PC-3 (cell line): ENCODE results near the gene PVRIG. TPM values are rescaled to one million over a fixed set of nuclear protein-coding genes. Genes with fewer than 3 reads are reported as not detected.
"Not testable (repeated sequence)": the region's sequence is repeated elsewhere in the genome, so short reads cannot be mapped to it uniquely, and the experiment has no call there.

Experiments used
- ATAC-seq: fragments of 200-7000 bp; cut with Tn5 transposase; 2 replicates; pipeline ENCODE4 v1.9.1; 2020; ENCODE audit warnings: mild to moderate bottlenecking, moderate library complexity
- BruUV-seq: library from RNA; stranded (reverse); fragments of 400-500 nt; replicated peaks from 2 replicates; lab custom pipeline; 2021; lab: Mats Ljungman, UMichigan
- CTCF ChIA-PET: fragments of 300-600 bp; sonication (Branson Sonifier 250); formaldehyde crosslinking; loops from one replicate; lab custom pipeline; 2022; ENCODE audit warnings: antibody characterized with exemption; lab: Charles Lee
- POLR2A ChIA-PET: fragments of 300-600 bp; sonication (Branson Sonifier 250); formaldehyde crosslinking; loops from one replicate; lab custom pipeline; 2022; ENCODE audit warnings: antibody characterized with exemption; ENCODE audit not compliant: unreplicated experiment; lab: Charles Lee
- DNase-seq: peaks from one replicate; pipeline ENCODE4 v3.0.0-alpha.2; 2015
- H2AFZ ChIP-seq: fragments of 300-600 bp; sonication (generic); 2 replicates; pipeline ENCODE4 v1.6.0; 2016; ENCODE audit warnings: antibody characterized with exemption, low read length
- H3F3A ChIP-seq: fragments of 300-600 bp; sonication (generic); one replicate; pipeline ENCODE4 v1.6.0; 2017; ENCODE audit warnings: antibody characterized with exemption, low read length, control low read depth, mild to moderate bottlenecking; ENCODE audit not compliant: unreplicated experiment
- H3K27ac ChIP-seq: fragments of 300-600 bp; sonication (generic); 2 replicates; pipeline ENCODE4 v1.5.1; 2016; ENCODE audit warnings: mild to moderate bottlenecking, low read length
- H3K27me3 ChIP-seq: fragments of 300-600 bp; sonication (generic); 2 replicates; pipeline ENCODE4 v1.6.1; 2016; ENCODE audit warnings: low read length, mixed read lengths
- H3K36me3 ChIP-seq: fragments of 300-600 bp; sonication (generic); 2 replicates; pipeline ENCODE4 v1.6.1; 2016; ENCODE audit warnings: low read depth, mixed run types, low read length, mixed read lengths
- H3K4me1 ChIP-seq: fragments of 300-600 bp; sonication (generic); 2 replicates; pipeline ENCODE4 v1.5.1; 2016; ENCODE audit warnings: low read length; ENCODE audit not compliant: insufficient read depth
- H3K4me2 ChIP-seq: fragments of 300-600 bp; sonication (generic); 2 replicates; pipeline ENCODE4 v1.6.0; 2016; ENCODE audit warnings: low read length
- H3K4me3 ChIP-seq: fragments of 300-600 bp; sonication (generic); 2 replicates; pipeline ENCODE4 v1.5.1; 2016; ENCODE audit warnings: mild to moderate bottlenecking, low read length, mixed read lengths
- H3K79me2 ChIP-seq: fragments of 300-600 bp; sonication (generic); 2 replicates; pipeline ENCODE4 v1.6.1; 2017; ENCODE audit warnings: low read length, mixed read lengths
- H3K9ac ChIP-seq: fragments of 300-600 bp; sonication (generic); 2 replicates; pipeline ENCODE4 v1.6.0; 2016; ENCODE audit warnings: mild to moderate bottlenecking, low read length
- H3K9me2 ChIP-seq: fragments of 300-600 bp; sonication (generic); replicated peaks from 2 replicates; pipeline ENCODE4 v1.6.1; 2016; ENCODE audit warnings: mixed run types, low read length, mixed read lengths
- H3K9me3 ChIP-seq: fragments of 300-600 bp; sonication (generic); 2 replicates; pipeline ENCODE4 v1.6.1; 2016; ENCODE audit warnings: low read length, mixed read lengths
- H4K20me1 ChIP-seq: fragments of 300-600 bp; sonication (generic); 2 replicates; pipeline ENCODE4 v1.6.1; 2016; ENCODE audit warnings: low read length, mixed read lengths
- CTCF ChIP-seq: fragments of 300-600 bp; sonication (generic); conservative IDR thresholded peaks from 2 replicates; pipeline ENCODE4 v1.5.1; 2017; ENCODE audit warnings: antibody characterized with exemption, low read depth, mild to moderate bottlenecking, low read length
- EZH2 ChIP-seq: fragments of 300-600 bp; sonication (generic); IDR thresholded peaks from one replicate; pipeline ENCODE4 v1.6.1; 2017; ENCODE audit warnings: antibody characterized with exemption, mild to moderate bottlenecking, low read length; ENCODE audit not compliant: unreplicated experiment
- EZH2phosphoT487 ChIP-seq: fragments of 300-600 bp; sonication (generic); IDR thresholded peaks from 2 replicates; pipeline ENCODE4 v1.6.1; 2018; ENCODE audit warnings: mild to moderate bottlenecking, antibody characterized with exemption, low read length, borderline replicate concordance
- intact Hi-C: fragments of 100-400 bp; cut with micrococcal nuclease; formaldehyde crosslinking; loops from 2 replicates; pipeline ENCODE4 v1.9.0; 2023
- total RNA-seq: library from RNA; depleted of rRNA; stranded (reverse); fragments of >200 nt; gene quantifications from 2 replicates; pipeline ENCODE4 v1.2.3, GENCODE V29; 2014

The PVRIG gene
- total RNA-seq, 1 experiment from 2014 or later = not detected

GRCh38 chr7:100247152-100247757 lies 27.5 kb downstream of the PVRIG start:
- H2AFZ ChIP-seq = no peak overlapping the region
- no peak overlapping the region for H3K9ac ChIP-seq

GRCh38 chr7:100248483-100248882 lies 28.7 kb downstream of the PVRIG start:
- Histone ChIP-seq H3K27ac (no peak overlapping the region), H2AFZ (no peak overlapping the region), H3F3A (no peaks in the 10 kb centered on the region), H3K27me3 (no peaks in the 10 kb centered on the region), H3K4me2 (no peak overlapping the region), H4K20me1 (no peaks in the 10 kb centered on the region), H3K79me2 (no peaks in the 10 kb centered on the region), H3K9ac (no peak overlapping the region), H3K36me3 (no peaks in the 10 kb centered on the region), H3K9me2 (no peaks in the 10 kb centered on the region), H3K4me3 (no peak overlapping the region), H3K4me1 (peaks cover 23% of the 10 kb centered on the region), H3K9me3 (no peaks in the 10 kb centered on the region)
- ChIA-PET CTCF (no interaction called here), POLR2A (no interaction called here)
- DNase-seq (no peak), ATAC-seq (no peak)
- no TSS peak for BruUV-seq
- intact Hi-C loops = no loop called here
- TF ChIP-seq EZH2 (no peak), EZH2phosphoT487 (no peak), CTCF (no peak)

More at GRCh38 chr7:100247152-100247757, 27.5 kb downstream of the PVRIG start:
- H3K9me3 ChIP-seq = no peaks in the 10 kb centered on the region
- DNase-seq (peak; percentile 92), ATAC-seq (peak; percentile 99)
- H3K4me3 ChIP-seq = no peak overlapping the region
- H3K36me3 ChIP-seq = no peaks in the 10 kb centered on the region
- ChIA-PET POLR2A (no interaction called here), CTCF (no interaction called here)
- TF ChIP-seq EZH2phosphoT487 (no peak), CTCF (no peak), EZH2 (no peak)
- peak overlapping the region; percentile 53; the same call in 1 of the 2 replicates for H3K4me2 ChIP-seq
- peaks cover 23% of the 10 kb centered on the region for H3K4me1 ChIP-seq
- no peaks in the 10 kb centered on the region for H3K27me3 ChIP-seq
- no peaks in the 10 kb centered on the region for H4K20me1 ChIP-seq
- H3K9me2 ChIP-seq = no peaks in the 10 kb centered on the region
- H3K27ac ChIP-seq = peak overlapping the region; percentile 27; the same call in 1 of the 2 replicates
- H3F3A ChIP-seq = no peaks in the 10 kb centered on the region
- intact Hi-C loops = no loop called here
- H3K79me2 ChIP-seq = no peaks in the 10 kb centered on the region
- no TSS peak for BruUV-seq

- H2AFZ ChIP-seq = no peak overlapping the region
- H3K79me2 ChIP-seq = no peaks in the 10 kb centered on the region
- no peaks in the 10 kb centered on the region for H3K9me2 ChIP-seq
- H3K36me3 ChIP-seq = no peaks in the 10 kb centered on the region
- no peak for ATAC-seq
- no peaks in the 10 kb centered on the region for H3K9me3 ChIP-seq
- intact Hi-C loops = no loop called here
- H3K27ac ChIP-seq = no peak overlapping the region
- H4K20me1 ChIP-seq = no peaks in the 10 kb centered on the region
- ChIA-PET POLR2A (no interaction called here), CTCF (no interaction called here)
- H3F3A ChIP-seq = no peaks in the 10 kb centered on the region
- DNase-seq = no peak
- H3K4me3 ChIP-seq = no peak overlapping the region
- H3K4me1 ChIP-seq = no peaks in the 10 kb centered on the region
- H3K4me2 ChIP-seq = no peak overlapping the region
- no peaks in the 10 kb centered on the region for H3K27me3 ChIP-seq
- no peak for TF ChIP-seq CTCF
- no peak for TF ChIP-seq EZH2
- TF ChIP-seq EZH2phosphoT487 = no peak
- no peak overlapping the region for H3K9ac ChIP-seq
- BruUV-seq = no TSS peak
Measured at GRCh38 chr7:100257017-100257416, 37.3 kb downstream of the PVRIG start.

GRCh38 chr7:100259984-100260383 lies 40.2 kb downstream of the PVRIG start:
- POLR2A ChIA-PET, H2AFZ ChIP-seq, H3F3A ChIP-seq, H3K9me3 ChIP-seq, H3K9me2 ChIP-seq, intact Hi-C loops, H4K20me1 ChIP-seq, CTCF ChIA-PET, H3K4me2 ChIP-seq, H3K36me3 ChIP-seq, H3K27ac ChIP-seq, H3K4me1 ChIP-seq, BruUV-seq, DNase-seq, ATAC-seq, H3K9ac ChIP-seq, H3K4me3 ChIP-seq, H3K79me2 ChIP-seq, H3K27me3 ChIP-seq: not testable (repeated sequence)
